K562 (cell line): ENCODE results near the gene SLC1A7. TPM values are rescaled to one million over a fixed set of nuclear protein-coding genes. Genes with fewer than 3 reads are reported as not detected.

Experiments used
- GABPA ChIP-seq: fragments of 200-800 bp; sonication (Bioruptor generic); conservative IDR thresholded peaks from 2 replicates; pipeline ENCODE4 v1.6.1; 2016; ENCODE audit warnings: low read depth, missing genetic modification characterization, missing compliant biosample characterization
- MAFK ChIP-seq: IDR thresholded peaks from 2 replicates; pipeline ENCODE4 v1.6.1; 2011; ENCODE audit warnings: low read length, improper control_type of control experiment
- NFE2 ChIP-seq: IDR thresholded peaks from 2 replicates; pipeline ENCODE4 v1.6.1; 2014; ENCODE audit warnings: antibody characterized with exemption, low read depth
- SMARCE1 ChIP-seq: fragments of 450-650 bp; IDR thresholded peaks from 2 replicates; pipeline ENCODE4 v1.7.1; 2016; ENCODE audit warnings: mild to moderate bottlenecking
- XRCC3 ChIP-seq: fragments of 450-650 bp; IDR thresholded peaks from 2 replicates; pipeline ENCODE4 v1.6.1; 2017; ENCODE audit warnings: mild to moderate bottlenecking, moderate library complexity
- ZNF444 ChIP-seq: fragments of 250-450 bp; sonication (Bioruptor Pico); IDR thresholded peaks from 2 replicates; pipeline ENCODE4 v1.4.0; 2020; ENCODE audit warnings: mild to moderate bottlenecking, moderate library complexity
- polyA plus RNA-seq, 8 experiments: library from polyadenylated mRNA; depleted of rRNA in 4 of 8; stranded (reverse) in 5 of 8; unstranded in 3 of 8; fragments of >200 nt; fragmentation: Nextera tagmentation in 2 of 8; fragmentation: Illumina TruSeq in 1 of 8; extraction: Ambion mirVana in 2 of 8; extraction: Trizol in 1 of 8; gene quantifications; 2 replicates each; pipeline versions ENCODE4 v1.2.1 to v1.2.3, GENCODE V29; 2011 to 2014; ENCODE audit warnings: inconsistent platforms in 1 of 8, missing spikeins in 1 of 8
- total RNA-seq, 7 experiments: library from RNA; depleted of rRNA in 6 of 7; stranded (reverse); fragments of >200 nt in 6 of 7; fragmentation: Illumina TruSeq in 2 of 7; extraction: Trizol in 2 of 7; gene quantifications; 2 replicates each; pipeline versions ENCODE4 v1.2.1 to v1.2.3, GENCODE V29; 2011 to 2021; ENCODE audit warnings: low replicate concordance in 1 of 7
- TF ChIP-seq, protein P1 (sequence below), 2 experiments: fragments of 450-650 bp; IDR thresholded peaks; 2 replicates each; pipeline ENCODE4 v1.6.1; 2016; ENCODE audit warnings: mild to moderate bottlenecking in 2 of 2, borderline replicate concordance in 1 of 2, low read depth in 1 of 2, moderate library complexity in 1 of 2
- TF ChIP-seq, protein P2 (sequence below), 2 experiments: fragments of 450-650 bp in 1 of 2; sonication (generic) in 1 of 2; formaldehyde crosslinking in 1 of 2; IDR thresholded peaks; 2 replicates each; pipeline versions ENCODE4 v1.7.1 to v1.9.0; 2016 to 2022; ENCODE audit warnings: inconsistent platforms in 1 of 2, mild to moderate bottlenecking in 1 of 2, missing genetic modification reagents in 1 of 2

The SLC1A7 gene
- total and polyA plus RNA-seq, 9 of the 15 experiments (the other 6 are each of a cell fraction or from before 2014, with no cell fraction given) = 0.07 TPM; not detected in 8

DNA sequence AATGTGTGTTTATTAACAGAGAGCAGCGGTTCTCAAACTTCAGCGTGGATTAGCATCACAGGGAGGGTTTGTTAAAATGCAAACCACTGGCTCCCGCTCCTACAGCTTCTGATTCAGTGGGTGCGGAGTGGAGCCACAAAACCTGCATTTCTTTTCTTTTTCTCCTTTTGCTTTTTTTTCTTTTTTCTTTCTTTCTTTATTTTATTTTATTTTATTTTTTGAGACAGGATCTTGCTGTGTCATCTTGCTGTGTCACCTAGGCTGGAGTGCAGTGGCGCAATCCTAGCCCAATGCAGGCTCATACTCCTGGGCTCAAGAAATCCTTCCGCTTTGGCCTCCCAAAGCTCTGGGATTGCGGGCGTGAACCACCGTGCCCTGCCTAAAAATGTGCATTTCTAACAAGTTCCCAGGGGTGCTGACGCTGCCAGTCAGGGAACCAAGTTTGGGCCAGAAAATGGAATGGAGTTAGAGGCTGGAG, 20.9 kb upstream of the SLC1A7 start (continued):
- TF ChIP-seq, protein P1, sequence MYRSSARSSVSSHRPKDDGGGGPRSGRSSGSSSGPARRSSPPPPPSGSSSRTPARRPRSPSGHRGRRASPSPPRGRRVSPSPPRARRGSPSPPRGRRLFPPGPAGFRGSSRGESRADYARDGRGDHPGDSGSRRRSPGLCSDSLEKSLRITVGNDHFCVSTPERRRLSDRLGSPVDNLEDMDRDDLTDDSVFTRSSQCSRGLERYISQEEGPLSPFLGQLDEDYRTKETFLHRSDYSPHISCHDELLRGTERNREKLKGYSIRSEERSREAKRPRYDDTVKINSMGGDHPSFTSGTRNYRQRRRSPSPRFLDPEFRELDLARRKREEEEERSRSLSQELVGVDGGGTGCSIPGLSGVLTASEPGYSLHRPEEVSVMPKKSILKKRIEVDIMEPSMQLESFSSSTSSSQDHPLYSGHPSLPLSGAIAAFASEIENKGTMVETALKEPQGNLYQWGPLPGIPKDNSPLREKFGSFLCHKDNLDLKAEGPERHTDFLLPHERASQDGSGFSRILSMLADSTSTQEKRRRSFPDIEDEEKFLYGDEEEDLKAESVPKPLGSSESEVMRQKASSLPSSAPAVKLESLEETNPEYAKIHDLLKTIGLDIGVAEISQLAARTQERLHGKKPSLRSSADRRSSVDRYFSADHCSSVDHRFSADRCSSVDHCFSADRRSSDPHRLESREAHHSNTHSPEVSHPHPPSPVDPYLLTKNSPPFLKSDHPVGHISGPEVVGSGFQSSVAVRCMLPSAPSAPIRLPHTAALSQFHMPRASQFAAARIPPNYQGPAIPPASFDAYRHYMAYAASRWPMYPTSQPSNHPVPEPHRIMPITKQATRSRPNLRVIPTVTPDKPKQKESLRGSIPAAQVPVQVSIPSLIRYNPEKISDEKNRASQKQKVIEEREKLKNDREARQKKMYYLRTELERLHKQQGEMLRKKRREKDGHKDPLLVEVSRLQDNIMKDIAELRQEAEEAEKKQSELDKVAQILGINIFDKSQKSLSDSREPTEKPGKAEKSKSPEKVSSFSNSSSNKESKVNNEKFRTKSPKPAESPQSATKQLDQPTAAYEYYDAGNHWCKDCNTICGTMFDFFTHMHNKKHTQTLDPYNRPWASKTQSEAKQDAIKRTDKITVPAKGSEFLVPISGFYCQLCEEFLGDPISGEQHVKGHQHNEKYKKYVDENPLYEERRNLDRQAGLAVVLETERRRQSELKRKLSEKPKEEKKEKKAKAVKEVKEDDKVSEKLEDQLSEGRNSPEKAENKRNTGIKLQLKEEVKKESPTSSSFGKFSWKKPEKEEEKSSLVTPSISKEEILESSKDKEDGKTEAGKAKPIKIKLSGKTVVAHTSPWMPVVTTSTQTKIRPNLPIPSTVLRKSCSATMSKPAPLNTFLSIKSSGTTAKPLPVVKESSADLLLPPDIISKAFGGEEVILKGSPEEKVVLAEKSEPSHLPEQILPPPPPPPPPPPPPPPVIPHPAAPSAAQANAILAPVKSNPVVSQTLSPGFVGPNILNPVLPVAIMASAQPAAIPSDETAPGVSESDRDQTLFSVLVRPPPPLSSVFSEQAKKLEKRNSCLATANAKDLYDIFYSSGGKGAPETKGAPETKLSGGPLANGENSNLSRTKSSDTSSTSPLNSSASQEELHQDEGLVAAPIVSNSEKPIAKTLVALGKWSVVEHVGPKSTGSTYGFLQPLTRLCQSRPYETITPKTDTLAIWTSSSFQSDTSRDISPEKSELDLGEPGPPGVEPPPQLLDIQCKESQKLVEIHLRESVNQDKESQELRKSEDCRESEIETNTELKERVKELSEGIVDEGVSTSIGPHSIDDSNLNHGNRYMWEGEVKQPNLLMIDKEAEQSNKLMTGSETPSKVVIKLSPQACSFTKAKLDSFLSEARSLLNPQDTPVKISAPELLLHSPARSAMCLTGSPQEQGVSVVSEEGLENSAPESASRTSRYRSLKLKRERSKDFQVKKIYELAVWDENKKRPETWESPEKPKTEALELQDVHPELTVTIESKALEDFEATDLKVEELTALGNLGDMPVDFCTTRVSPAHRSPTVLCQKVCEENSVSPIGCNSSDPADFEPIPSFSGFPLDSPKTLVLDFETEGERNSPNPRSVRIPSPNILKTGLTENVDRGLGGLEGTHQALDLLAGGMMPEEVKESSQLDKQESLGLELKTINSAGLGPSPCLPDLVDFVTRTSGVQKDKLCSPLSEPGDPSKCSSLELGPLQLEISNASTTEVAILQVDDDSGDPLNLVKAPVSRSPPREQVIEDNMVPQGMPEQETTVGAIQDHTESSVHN (IDR thresholded peaks at IDR 0.05; ENCODE audit: borderline replicate concordance in 1 of 2, low read depth in 1 of 2) = peak in 1 of 2 experiments; percentile 38; a peak in 1 of 4 replicates
- TF ChIP-seq, protein P2, sequence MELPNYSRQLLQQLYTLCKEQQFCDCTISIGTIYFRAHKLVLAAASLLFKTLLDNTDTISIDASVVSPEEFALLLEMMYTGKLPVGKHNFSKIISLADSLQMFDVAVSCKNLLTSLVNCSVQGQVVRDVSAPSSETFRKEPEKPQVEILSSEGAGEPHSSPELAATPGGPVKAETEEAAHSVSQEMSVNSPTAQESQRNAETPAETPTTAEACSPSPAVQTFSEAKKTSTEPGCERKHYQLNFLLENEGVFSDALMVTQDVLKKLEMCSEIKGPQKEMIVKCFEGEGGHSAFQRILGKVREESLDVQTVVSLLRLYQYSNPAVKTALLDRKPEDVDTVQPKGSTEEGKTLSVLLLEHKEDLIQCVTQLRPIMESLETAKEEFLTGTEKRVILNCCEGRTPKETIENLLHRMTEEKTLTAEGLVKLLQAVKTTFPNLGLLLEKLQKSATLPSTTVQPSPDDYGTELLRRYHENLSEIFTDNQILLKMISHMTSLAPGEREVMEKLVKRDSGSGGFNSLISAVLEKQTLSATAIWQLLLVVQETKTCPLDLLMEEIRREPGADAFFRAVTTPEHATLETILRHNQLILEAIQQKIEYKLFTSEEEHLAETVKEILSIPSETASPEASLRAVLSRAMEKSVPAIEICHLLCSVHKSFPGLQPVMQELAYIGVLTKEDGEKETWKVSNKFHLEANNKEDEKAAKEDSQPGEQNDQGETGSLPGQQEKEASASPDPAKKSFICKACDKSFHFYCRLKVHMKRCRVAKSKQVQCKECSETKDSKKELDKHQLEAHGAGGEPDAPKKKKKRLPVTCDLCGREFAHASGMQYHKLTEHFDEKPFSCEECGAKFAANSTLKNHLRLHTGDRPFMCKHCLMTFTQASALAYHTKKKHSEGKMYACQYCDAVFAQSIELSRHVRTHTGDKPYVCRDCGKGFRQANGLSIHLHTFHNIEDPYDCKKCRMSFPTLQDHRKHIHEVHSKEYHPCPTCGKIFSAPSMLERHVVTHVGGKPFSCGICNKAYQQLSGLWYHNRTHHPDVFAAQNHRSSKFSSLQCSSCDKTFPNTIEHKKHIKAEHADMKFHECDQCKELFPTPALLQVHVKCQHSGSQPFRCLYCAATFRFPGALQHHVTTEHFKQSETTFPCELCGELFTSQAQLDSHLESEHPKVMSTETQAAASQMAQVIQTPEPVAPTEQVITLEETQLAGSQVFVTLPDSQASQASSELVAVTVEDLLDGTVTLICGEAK (IDR thresholded peaks at IDR 0.05) = peak; percentile 59; the same call in 1 of the 2 replicates
- TF ChIP-seq, protein P2 (CRISPR knock-in tag; IDR thresholded peaks at IDR 0.05) = no peak
- TF ChIP-seq ZNF444 (CRISPR knock-in tag) (no peak), NFE2 (peak; percentile 96), MAFK (peak; percentile 85), XRCC3 (no peak), SMARCE1 (peak; percentile 91), GABPA (tag) (0 out of 2 replicates have a peak, but pooled peaks have one; percentile 23)
